ENCODE data around the gene SNX30.

SNX30 gene

GRCh38 chr9:112752334-112753125 lies 2.0 kb downstream of the SNX30 start:
- Histone ChIP-seq H3K36me3 (ENCODE audit: control insufficient read depth, insufficient read depth, low read length) (no peaks in the 10 kb centered on the region), H3K9me3 (ENCODE audit: control insufficient read depth, insufficient read depth, low read depth, low read length) (no peaks in the 10 kb centered on the region), H3K9ac (ENCODE audit: low read length) (no peak overlapping the region), H3K4me1 (ENCODE audit: control insufficient read depth, insufficient read depth, low read length) (peaks cover 34% of the 10 kb centered on the region), H3K27ac (ENCODE audit: low read depth, low read length) (no peak overlapping the region), H3K27me3 (ENCODE audit: control insufficient read depth, insufficient read depth, low read length) (peaks cover 12% of the 10 kb centered on the region), H3K4me3 (ENCODE audit: low read depth, low read length) (peak overlapping the region; percentile 64)

- Histone ChIP-seq H3K9me3 (ENCODE audit: control insufficient read depth, insufficient read depth, low read depth, low read length) (no peaks in the 10 kb centered on the region), H3K9ac (ENCODE audit: low read length) (no peak overlapping the region), H3K27me3 (ENCODE audit: control insufficient read depth, insufficient read depth, low read length) (peaks cover 12% of the 10 kb centered on the region), H3K4me1 (ENCODE audit: control insufficient read depth, insufficient read depth, low read length) (peaks cover 34% of the 10 kb centered on the region), H3K4me3 (ENCODE audit: low read depth, low read length) (no peak overlapping the region), H3K36me3 (ENCODE audit: control insufficient read depth, insufficient read depth, low read length) (no peaks in the 10 kb centered on the region), H3K27ac (ENCODE audit: low read depth, low read length) (no peak overlapping the region)
Observed at GRCh38 chr9:112753725-112754124, 3.2 kb downstream of the SNX30 start.

DNA sequence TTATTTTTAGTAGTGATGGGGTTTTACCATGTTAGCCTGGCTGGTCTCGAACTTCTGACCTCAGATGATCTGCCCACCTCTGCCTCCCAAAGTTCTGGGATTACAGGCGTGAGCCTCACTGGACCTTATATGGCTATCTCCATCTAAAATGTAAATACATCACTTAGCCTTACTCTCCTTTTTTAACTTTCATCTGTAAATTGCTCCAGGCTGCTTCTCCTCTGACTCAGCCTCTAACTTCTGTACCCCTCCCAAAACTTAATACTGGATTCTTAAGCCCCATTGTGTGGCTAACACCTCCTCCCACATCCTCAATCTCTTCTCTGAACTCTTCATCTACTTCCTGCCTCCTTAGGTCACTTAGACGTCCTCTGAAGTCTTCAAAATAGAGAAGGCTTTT lies 4.0 kb downstream of the SNX30 start:
- H3K9ac ChIP-seq (ENCODE audit: low read length) = peak overlapping the region; percentile 65
- no peaks in the 10 kb centered on the region for H3K36me3 ChIP-seq (ENCODE audit: control insufficient read depth, insufficient read depth, low read length)
- no peaks in the 10 kb centered on the region for H3K9me3 ChIP-seq (ENCODE audit: control insufficient read depth, insufficient read depth, low read depth, low read length)
- H3K4me3 ChIP-seq (ENCODE audit: low read depth, low read length) = no peak overlapping the region; the same call in 1 of the 2 replicates
- H3K27ac ChIP-seq (ENCODE audit: low read depth, low read length) = peak overlapping the region; percentile 68; the same call in 1 of the 2 replicates
- peaks cover 7% of the 10 kb centered on the region; the same call in 1 of the 2 replicates for H3K27me3 ChIP-seq (ENCODE audit: control insufficient read depth, insufficient read depth, low read length)
- peaks cover 32% of the 10 kb centered on the region for H3K4me1 ChIP-seq (ENCODE audit: control insufficient read depth, insufficient read depth, low read length)

DNA sequence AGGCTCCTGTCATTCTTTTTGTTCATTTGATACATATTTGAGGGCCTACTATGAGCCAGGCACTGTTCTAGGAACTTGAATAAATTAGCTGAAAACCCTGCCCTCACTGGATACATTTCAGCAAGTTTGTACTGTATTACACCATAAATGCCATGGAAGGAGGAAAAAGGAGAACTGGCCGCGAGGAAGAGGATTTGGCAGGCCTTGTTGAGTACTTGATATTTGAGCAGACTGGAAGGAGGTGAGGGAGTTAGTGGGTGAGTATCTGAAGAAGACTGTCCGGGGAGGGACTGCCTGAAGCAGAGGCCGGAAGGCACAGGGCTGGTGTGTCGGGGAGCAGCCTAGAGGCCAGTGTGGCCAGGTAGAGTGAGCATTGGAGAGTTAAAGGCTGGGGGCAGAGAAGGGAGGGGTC lies 4.5 kb downstream of the SNX30 start:
- peaks cover 28% of the 10 kb centered on the region for H3K4me1 ChIP-seq (ENCODE audit: control insufficient read depth, insufficient read depth, low read length)
- H3K9ac ChIP-seq (ENCODE audit: low read length) = peak overlapping the region; percentile 65
- H3K4me3 ChIP-seq (ENCODE audit: low read depth, low read length) = peak overlapping the region; percentile 33; the same call in 1 of the 2 replicates
- no peaks in the 10 kb centered on the region for H3K9me3 ChIP-seq (ENCODE audit: control insufficient read depth, insufficient read depth, low read depth, low read length)
- H3K36me3 ChIP-seq (ENCODE audit: control insufficient read depth, insufficient read depth, low read length) = no peaks in the 10 kb centered on the region
- H3K27ac ChIP-seq (ENCODE audit: low read depth, low read length) = peak overlapping the region; percentile 68; the same call in 1 of the 2 replicates
- H3K27me3 ChIP-seq (ENCODE audit: control insufficient read depth, insufficient read depth, low read length) = 0 out of 2 replicates have a peak, but pooled peaks cover 2% of the 10 kb centered on the region

- Histone ChIP-seq H3K27me3 (ENCODE audit: control insufficient read depth, insufficient read depth, low read length) (no peaks in the 10 kb centered on the region), H3K27ac (ENCODE audit: low read depth, low read length) (no peak overlapping the region), H3K9ac (ENCODE audit: low read length) (peak overlapping the region; percentile 65), H3K4me1 (ENCODE audit: control insufficient read depth, insufficient read depth, low read length) (peaks cover 31% of the 10 kb centered on the region), H3K9me3 (ENCODE audit: control insufficient read depth, insufficient read depth, low read depth, low read length) (no peaks in the 10 kb centered on the region), H3K4me3 (ENCODE audit: low read depth, low read length) (peak overlapping the region; percentile 33; the same call in 1 of the 2 replicates), H3K36me3 (ENCODE audit: control insufficient read depth, insufficient read depth, low read length) (no peaks in the 10 kb centered on the region)
Observed at GRCh38 chr9:112755675-112756074, 5.1 kb downstream of the SNX30 start.

DNA sequence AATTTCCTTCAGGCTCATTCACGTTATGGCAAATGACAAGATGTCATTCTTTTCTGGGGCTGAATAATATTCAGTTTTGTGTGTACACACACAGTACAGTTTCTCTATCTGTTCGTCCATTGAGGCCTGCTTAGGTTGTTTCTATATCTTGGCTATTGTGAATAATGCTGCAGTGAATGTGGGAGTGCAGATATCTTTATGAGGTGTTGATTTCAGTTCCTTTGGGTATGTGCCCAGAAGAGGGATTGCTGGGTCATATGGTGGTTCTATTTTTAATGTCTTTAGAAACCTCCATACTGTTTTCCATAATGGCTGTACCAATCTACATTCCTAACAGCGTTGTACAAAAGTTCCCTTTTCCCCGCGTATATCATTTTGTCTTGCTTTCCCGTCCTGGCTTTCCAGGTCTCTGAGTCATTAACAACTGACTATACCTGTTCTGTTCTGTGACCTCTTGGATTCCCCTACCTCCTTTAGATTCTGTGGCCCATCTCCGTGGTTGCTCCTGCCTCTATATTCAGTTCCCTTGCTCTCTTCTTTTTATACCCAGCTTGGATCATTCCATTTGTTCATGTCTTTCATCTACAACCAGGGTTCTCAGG lies 6.8 kb downstream of the SNX30 start:
- no peaks in the 10 kb centered on the region for H3K36me3 ChIP-seq (ENCODE audit: control insufficient read depth, insufficient read depth, low read length)
- no peaks in the 10 kb centered on the region for H3K9me3 ChIP-seq (ENCODE audit: control insufficient read depth, insufficient read depth, low read depth, low read length)
- no peak overlapping the region for H3K4me3 ChIP-seq (ENCODE audit: low read depth, low read length)
- no peaks in the 10 kb centered on the region for H3K27me3 ChIP-seq (ENCODE audit: control insufficient read depth, insufficient read depth, low read length)
- no peak overlapping the region for H3K9ac ChIP-seq (ENCODE audit: low read length)
- H3K27ac ChIP-seq (ENCODE audit: low read depth, low read length) = no peak overlapping the region
- H3K4me1 ChIP-seq (ENCODE audit: control insufficient read depth, insufficient read depth, low read length) = peaks cover 29% of the 10 kb centered on the region

GRCh38 chr9:112757940-112758339 lies 7.4 kb downstream of the SNX30 start:
- peaks cover 33% of the 10 kb centered on the region for H3K4me1 ChIP-seq (ENCODE audit: control insufficient read depth, insufficient read depth, low read length)

GRCh38 chr9:112760821-112761220 lies 10.3 kb downstream of the SNX30 start:
- Histone ChIP-seq H3K4me1 (ENCODE audit: control insufficient read depth, insufficient read depth, low read length) (peaks cover 29% of the 10 kb centered on the region), H3K27ac (ENCODE audit: low read depth, low read length) (no peak overlapping the region), H3K36me3 (ENCODE audit: control insufficient read depth, insufficient read depth, low read length) (no peaks in the 10 kb centered on the region), H3K9ac (ENCODE audit: low read length) (no peak overlapping the region), H3K27me3 (ENCODE audit: control insufficient read depth, insufficient read depth, low read length) (no peaks in the 10 kb centered on the region), H3K9me3 (ENCODE audit: control insufficient read depth, insufficient read depth, low read depth, low read length) (no peaks in the 10 kb centered on the region), H3K4me3 (ENCODE audit: low read depth, low read length) (no peak overlapping the region)

More at GRCh38 chr9:112757940-112758339, 7.4 kb downstream of the SNX30 start:
- no peak overlapping the region for H3K27ac ChIP-seq (ENCODE audit: low read depth, low read length)
- no peak overlapping the region for H3K9ac ChIP-seq (ENCODE audit: low read length)
- H3K27me3 ChIP-seq (ENCODE audit: control insufficient read depth, insufficient read depth, low read length) = no peaks in the 10 kb centered on the region
- no peaks in the 10 kb centered on the region for H3K36me3 ChIP-seq (ENCODE audit: control insufficient read depth, insufficient read depth, low read length)
- H3K4me3 ChIP-seq (ENCODE audit: low read depth, low read length) = no peak overlapping the region
- H3K9me3 ChIP-seq (ENCODE audit: control insufficient read depth, insufficient read depth, low read depth, low read length) = no peaks in the 10 kb centered on the region

GRCh38 chr9:112761912-112762655 lies 11.5 kb downstream of the SNX30 start:
- Histone ChIP-seq H3K9ac (ENCODE audit: low read length) (no peak overlapping the region), H3K27ac (ENCODE audit: low read depth, low read length) (no peak overlapping the region), H3K27me3 (ENCODE audit: control insufficient read depth, insufficient read depth, low read length) (no peaks in the 10 kb centered on the region), H3K4me1 (ENCODE audit: control insufficient read depth, insufficient read depth, low read length) (peaks cover 29% of the 10 kb centered on the region), H3K36me3 (ENCODE audit: control insufficient read depth, insufficient read depth, low read length) (no peaks in the 10 kb centered on the region), H3K4me3 (ENCODE audit: low read depth, low read length) (no peak overlapping the region), H3K9me3 (ENCODE audit: control insufficient read depth, insufficient read depth, low read depth, low read length) (0 out of 2 replicates have a peak, but pooled peaks cover 3% of the 10 kb centered on the region)

- no peak overlapping the region for H3K4me3 ChIP-seq (ENCODE audit: low read depth, low read length)
- H3K27me3 ChIP-seq (ENCODE audit: control insufficient read depth, insufficient read depth, low read length) = no peaks in the 10 kb centered on the region
- 0 out of 2 replicates have a peak, but pooled peaks cover 3% of the 10 kb centered on the region for H3K9me3 ChIP-seq (ENCODE audit: control insufficient read depth, insufficient read depth, low read depth, low read length)
- peaks cover 29% of the 10 kb centered on the region for H3K4me1 ChIP-seq (ENCODE audit: control insufficient read depth, insufficient read depth, low read length)
- H3K36me3 ChIP-seq (ENCODE audit: control insufficient read depth, insufficient read depth, low read length) = no peaks in the 10 kb centered on the region
- H3K27ac ChIP-seq (ENCODE audit: low read depth, low read length) = no peak overlapping the region
- no peak overlapping the region for H3K9ac ChIP-seq (ENCODE audit: low read length)
Observed at GRCh38 chr9:112762726-112763518, 12.4 kb downstream of the SNX30 start.
